HL-60 (cell line): ENCODE measurements around the gene CPPED1.

ENCODE experiments used
- DNase-seq, 2 experiments: peaks; one replicate each; pipeline ENCODE4 v3.0.0-alpha.2; 2010 to 2020; ENCODE audit warnings: low read depth in 1 of 2, low spot score in 1 of 2
- H3K27ac ChIP-seq: fragments of 250-450 bp; sonication (Bioruptor Pico); replicated peaks from 2 replicates; pipeline ENCODE4 v1.5.1; 2020; ENCODE audit warnings: mild to moderate bottlenecking, moderate library complexity
- H3K27me3 ChIP-seq: fragments of 250-450 bp; sonication (Bioruptor Pico); 2 replicates; pipeline ENCODE4 v1.5.1; 2021; ENCODE audit warnings: mild to moderate bottlenecking, moderate library complexity; ENCODE audit not compliant: insufficient read depth, poor library complexity, severe bottlenecking
- H3K4me3 ChIP-seq: replicated peaks from 2 replicates; pipeline ENCODE4 v1.5.1; 2011; ENCODE audit warnings: mild to moderate bottlenecking, control low read depth, low read length; ENCODE audit not compliant: insufficient read depth
- CTCF ChIP-seq: IDR thresholded peaks from one replicate; pipeline ENCODE4 v1.5.1; 2011; ENCODE audit warnings: low read length, control low read depth, inconsistent platforms; ENCODE audit not compliant: insufficient read depth
- GABPA ChIP-seq: IDR thresholded peaks from 2 replicates; pipeline ENCODE4 v1.6.1; 2012; ENCODE audit warnings: low read depth
- POLR2AphosphoS5 ChIP-seq: IDR thresholded peaks from 2 replicates; pipeline ENCODE4 v1.6.1; 2012; ENCODE audit warnings: low read depth
- SPI1 ChIP-seq: IDR thresholded peaks from 2 replicates; pipeline ENCODE4 v1.6.1; 2012; ENCODE audit warnings: low read depth, mild to moderate bottlenecking, borderline replicate concordance
- TF ChIP-seq, protein P1 (sequence below): IDR thresholded peaks from 2 replicates; pipeline ENCODE4 v1.6.1; 2012; ENCODE audit warnings: low read depth; ENCODE audit not compliant: insufficient replicate concordance

The CPPED1 gene

GRCh38 chr16:12742741-12743140, 60.9 kb downstream of the CPPED1 start:
- Histone ChIP-seq H3K4me3 (no peak overlapping the region), H3K27ac (no peak overlapping the region), H3K27me3 (no peaks in the 10 kb centered on the region)
- TF ChIP-seq, protein P1, sequence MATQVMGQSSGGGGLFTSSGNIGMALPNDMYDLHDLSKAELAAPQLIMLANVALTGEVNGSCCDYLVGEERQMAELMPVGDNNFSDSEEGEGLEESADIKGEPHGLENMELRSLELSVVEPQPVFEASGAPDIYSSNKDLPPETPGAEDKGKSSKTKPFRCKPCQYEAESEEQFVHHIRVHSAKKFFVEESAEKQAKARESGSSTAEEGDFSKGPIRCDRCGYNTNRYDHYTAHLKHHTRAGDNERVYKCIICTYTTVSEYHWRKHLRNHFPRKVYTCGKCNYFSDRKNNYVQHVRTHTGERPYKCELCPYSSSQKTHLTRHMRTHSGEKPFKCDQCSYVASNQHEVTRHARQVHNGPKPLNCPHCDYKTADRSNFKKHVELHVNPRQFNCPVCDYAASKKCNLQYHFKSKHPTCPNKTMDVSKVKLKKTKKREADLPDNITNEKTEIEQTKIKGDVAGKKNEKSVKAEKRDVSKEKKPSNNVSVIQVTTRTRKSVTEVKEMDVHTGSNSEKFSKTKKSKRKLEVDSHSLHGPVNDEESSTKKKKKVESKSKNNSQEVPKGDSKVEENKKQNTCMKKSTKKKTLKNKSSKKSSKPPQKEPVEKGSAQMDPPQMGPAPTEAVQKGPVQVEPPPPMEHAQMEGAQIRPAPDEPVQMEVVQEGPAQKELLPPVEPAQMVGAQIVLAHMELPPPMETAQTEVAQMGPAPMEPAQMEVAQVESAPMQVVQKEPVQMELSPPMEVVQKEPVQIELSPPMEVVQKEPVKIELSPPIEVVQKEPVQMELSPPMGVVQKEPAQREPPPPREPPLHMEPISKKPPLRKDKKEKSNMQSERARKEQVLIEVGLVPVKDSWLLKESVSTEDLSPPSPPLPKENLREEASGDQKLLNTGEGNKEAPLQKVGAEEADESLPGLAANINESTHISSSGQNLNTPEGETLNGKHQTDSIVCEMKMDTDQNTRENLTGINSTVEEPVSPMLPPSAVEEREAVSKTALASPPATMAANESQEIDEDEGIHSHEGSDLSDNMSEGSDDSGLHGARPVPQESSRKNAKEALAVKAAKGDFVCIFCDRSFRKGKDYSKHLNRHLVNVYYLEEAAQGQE = no peak
- TF ChIP-seq SPI1 = no peak
- TF ChIP-seq POLR2AphosphoS5 = no peak
- TF ChIP-seq GABPA = no peak
- no peak for TF ChIP-seq CTCF
- DNase-seq = no peak

GRCh38 chr16:12740986-12741610, 62.6 kb downstream of the CPPED1 start:
- H3K4me3 ChIP-seq = no peak overlapping the region
- TF ChIP-seq CTCF (no peak), POLR2AphosphoS5 (no peak), SPI1 (no peak), GABPA (no peak)
- TF ChIP-seq, protein P1 = no peak
- no peaks in the 10 kb centered on the region for H3K27me3 ChIP-seq
- no peak overlapping the region for H3K27ac ChIP-seq
- DNase-seq = no peak

DNA sequence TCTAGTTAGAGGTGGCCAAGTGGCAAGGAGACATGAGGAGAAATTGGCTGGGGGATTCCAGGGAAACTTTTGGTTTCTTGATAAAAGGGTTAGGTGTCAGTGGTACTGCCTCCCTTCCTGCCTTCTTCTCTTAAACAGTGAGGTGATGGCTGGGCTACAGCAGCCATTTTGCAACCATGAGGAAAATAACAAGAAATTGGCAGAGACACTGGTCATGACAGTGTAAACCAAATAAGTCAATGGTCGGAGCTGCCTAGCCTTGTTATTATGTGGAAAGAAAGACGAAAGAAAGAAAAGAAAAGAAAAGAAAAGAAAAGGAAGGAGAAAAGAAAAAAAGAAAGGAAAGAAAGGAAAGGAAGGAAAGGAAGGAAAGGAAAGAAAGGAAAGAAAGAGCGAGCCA, 63.9 kb downstream of the CPPED1 start:
- DNase-seq = no peak
- H3K27ac ChIP-seq = no peak overlapping the region
- H3K27me3 ChIP-seq = no peaks in the 10 kb centered on the region
- H3K4me3 ChIP-seq = no peak overlapping the region
- TF ChIP-seq CTCF (no peak), GABPA (no peak), SPI1 (no peak), POLR2AphosphoS5 (no peak)
- TF ChIP-seq, protein P1 = no peak
